ENCODE data around the gene ZNF280B.
"Not testable (repeated sequence)": the region's sequence is repeated elsewhere in the genome, so short reads cannot be mapped to it uniquely, and the experiment has no call there.

Gene ZNF280B

GRCh38 chr22:22462813-22463567, 45.6 kb downstream of the ZNF280B start:
- DNase-seq = no peak

GRCh38 chr22:22461583-22461982, 47.0 kb downstream of the ZNF280B start:
- no peak for DNase-seq

- no peak for DNase-seq
Observed at GRCh38 chr22:22461111-22461510, 47.4 kb downstream of the ZNF280B start.

GRCh38 chr22:22460635-22461034, 47.9 kb downstream of the ZNF280B start:
- peak; percentile 19 for DNase-seq

GRCh38 chr22:22460060-22460459, 48.5 kb downstream of the ZNF280B start:
- DNase-seq = no peak

GRCh38 chr22:22458896-22459588, 49.5 kb downstream of the ZNF280B start:
- no peak for DNase-seq

- DNase-seq = no peak
Observed at GRCh38 chr22:22458387-22458786, 50.2 kb downstream of the ZNF280B start.

GRCh38 chr22:22454997-22455396, 53.5 kb downstream of the ZNF280B start:
- no peak for DNase-seq

GRCh38 chr22:22452996-22453686, 55.4 kb downstream of the ZNF280B start:
- no peak for DNase-seq

GRCh38 chr22:22452211-22452610, 56.3 kb downstream of the ZNF280B start:
- DNase-seq = no peak

GRCh38 chr22:22450343-22450839, 58.2 kb downstream of the ZNF280B start:
- DNase-seq = no peak

- DNase-seq = no peak
Observed at GRCh38 chr22:22449819-22450218, 58.7 kb downstream of the ZNF280B start.

- DNase-seq = no peak
Observed at GRCh38 chr22:22446517-22446916, 62.0 kb downstream of the ZNF280B start.

- not testable (repeated sequence) for DNase-seq
Observed at GRCh38 chr22:22444007-22444589, 64.4 kb downstream of the ZNF280B start.

GRCh38 chr22:22442928-22443709, 65.4 kb downstream of the ZNF280B start:
- no peak for DNase-seq

- not testable (repeated sequence) for DNase-seq
Observed at GRCh38 chr22:22441626-22442025, 66.9 kb downstream of the ZNF280B start.

GRCh38 chr22:22440188-22440587, 68.4 kb downstream of the ZNF280B start:
- no peak for DNase-seq
